Measurements from ENCODE around the gene SHROOM3. TPM values are rescaled to one million over a fixed set of nuclear protein-coding genes. Genes with fewer than 3 reads are reported as not detected.
"Not testable (repeated sequence)": the region's sequence is repeated elsewhere in the genome, so short reads cannot be mapped to it uniquely, and the experiment has no call there.

The SHROOM3 gene
- total and polyA plus RNA-seq, 10 donors, result 0.37 to 23.9 (median 8.3) TPM

DNA sequence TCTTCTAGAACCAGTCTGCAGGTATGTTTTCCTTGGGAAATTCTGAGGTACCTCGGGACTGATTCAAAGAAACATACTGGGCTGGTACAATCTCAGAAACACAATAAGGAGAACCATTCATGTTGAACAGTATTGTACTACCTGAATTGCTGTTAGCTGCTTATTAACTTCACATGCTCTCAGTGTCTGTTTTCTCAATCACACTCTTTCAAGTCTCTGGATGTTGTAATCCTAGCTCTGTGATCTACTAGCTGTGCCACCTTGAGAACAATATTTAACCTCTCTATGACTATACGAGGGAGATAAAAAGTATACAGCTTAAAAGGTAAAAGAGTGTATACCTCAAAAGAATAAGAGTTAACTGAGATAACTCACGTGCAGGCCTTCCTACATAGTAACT, 24.4 kb upstream of the SHROOM3 start:
- 84 to 95% (median 88%) methylated on average over 3 of the region's 3 CpGs for WGBS, 5 donors
- TF ChIP-seq, protein P1, sequence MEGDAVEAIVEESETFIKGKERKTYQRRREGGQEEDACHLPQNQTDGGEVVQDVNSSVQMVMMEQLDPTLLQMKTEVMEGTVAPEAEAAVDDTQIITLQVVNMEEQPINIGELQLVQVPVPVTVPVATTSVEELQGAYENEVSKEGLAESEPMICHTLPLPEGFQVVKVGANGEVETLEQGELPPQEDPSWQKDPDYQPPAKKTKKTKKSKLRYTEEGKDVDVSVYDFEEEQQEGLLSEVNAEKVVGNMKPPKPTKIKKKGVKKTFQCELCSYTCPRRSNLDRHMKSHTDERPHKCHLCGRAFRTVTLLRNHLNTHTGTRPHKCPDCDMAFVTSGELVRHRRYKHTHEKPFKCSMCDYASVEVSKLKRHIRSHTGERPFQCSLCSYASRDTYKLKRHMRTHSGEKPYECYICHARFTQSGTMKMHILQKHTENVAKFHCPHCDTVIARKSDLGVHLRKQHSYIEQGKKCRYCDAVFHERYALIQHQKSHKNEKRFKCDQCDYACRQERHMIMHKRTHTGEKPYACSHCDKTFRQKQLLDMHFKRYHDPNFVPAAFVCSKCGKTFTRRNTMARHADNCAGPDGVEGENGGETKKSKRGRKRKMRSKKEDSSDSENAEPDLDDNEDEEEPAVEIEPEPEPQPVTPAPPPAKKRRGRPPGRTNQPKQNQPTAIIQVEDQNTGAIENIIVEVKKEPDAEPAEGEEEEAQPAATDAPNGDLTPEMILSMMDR (IDR thresholded peaks at IDR 0.05 in 8 of 11, conservative IDR thresholded peaks at IDR 0.05 in 3 of 11), result no peak
- no peak for TF ChIP-seq POLR2A (IDR thresholded peaks at IDR 0.05)
- intact Hi-C loops (cut with DNase I; ENCODE audit: low total_unique reads), result no loop called here

DNA sequence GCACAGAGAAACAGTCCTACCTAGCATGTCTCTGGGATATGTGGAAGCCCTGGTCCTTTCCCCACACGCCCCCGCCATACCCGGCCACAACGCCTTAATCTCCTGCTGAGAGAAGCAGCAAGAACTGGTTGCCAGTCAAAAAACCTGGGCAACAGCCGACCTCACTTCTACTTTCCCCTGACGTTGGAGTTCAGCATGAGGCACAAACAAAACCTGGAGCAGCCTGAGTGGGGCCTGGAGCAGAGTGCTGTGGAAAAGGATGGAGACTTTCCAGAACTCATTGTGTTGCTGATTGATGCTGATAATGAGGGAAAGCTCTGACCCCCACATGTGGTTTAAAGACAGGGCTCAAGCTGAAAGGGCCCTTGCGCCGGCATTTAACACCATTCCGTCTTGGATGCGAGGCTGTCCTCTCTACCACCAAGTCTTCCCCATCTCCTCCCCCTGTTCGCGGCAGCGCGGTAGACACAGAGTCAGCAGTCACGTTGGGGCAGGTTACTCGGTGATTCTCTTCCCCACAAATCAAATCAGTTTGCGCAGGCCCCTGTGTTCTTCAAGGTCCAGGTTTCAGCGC, 14.8 kb upstream of the SHROOM3 start:
- Histone ChIP-seq H3K4me3 (peak overlapping the region in 5 of 8 donors; percentile 34 to 68 (median 40)), H3K27me3 (replicated peaks in 1 of 7) (peaks cover 0 to 28% (median 8%) of the 10 kb centered on the region in 7 donors), H3K36me3 (no peaks in the 10 kb centered on the region), H3K9me3 (no peaks in the 10 kb centered on the region), H3K4me1 (peaks cover 0 to 16% (median 11%) of the 10 kb centered on the region in 6 donors), H3K27ac (no peak overlapping the region)
- DNase-seq, result no peak
- intact Hi-C loops (cut with DNase I; ENCODE audit: low total_unique reads), result no loop called here
- WGBS, 5 donors, result 63 to 77% (median 71%) methylated on average over 18 of the region's 18 CpGs
- no peak for TF ChIP-seq POLR2A (IDR thresholded peaks at IDR 0.05)
- TF ChIP-seq POLR2AphosphoS5 (IDR thresholded peaks at IDR 0.05), result no peak
- TF ChIP-seq, protein P1 (IDR thresholded peaks at IDR 0.05 in 8 of 11, conservative IDR thresholded peaks at IDR 0.05 in 3 of 11), result no peak

More for the DNA sequence above, 24.4 kb upstream of the SHROOM3 start:
- Histone ChIP-seq H3K4me3 (no peak overlapping the region), H3K4me1 (no peaks in the 10 kb centered on the region), H3K27me3 (replicated peaks in 1 of 7) (no peaks in the 10 kb centered on the region), H3K27ac (no peak overlapping the region), H3K9me3 (no peaks in the 10 kb centered on the region), H3K36me3 (no peaks in the 10 kb centered on the region)
- DNase-seq, result no peak

DNA sequence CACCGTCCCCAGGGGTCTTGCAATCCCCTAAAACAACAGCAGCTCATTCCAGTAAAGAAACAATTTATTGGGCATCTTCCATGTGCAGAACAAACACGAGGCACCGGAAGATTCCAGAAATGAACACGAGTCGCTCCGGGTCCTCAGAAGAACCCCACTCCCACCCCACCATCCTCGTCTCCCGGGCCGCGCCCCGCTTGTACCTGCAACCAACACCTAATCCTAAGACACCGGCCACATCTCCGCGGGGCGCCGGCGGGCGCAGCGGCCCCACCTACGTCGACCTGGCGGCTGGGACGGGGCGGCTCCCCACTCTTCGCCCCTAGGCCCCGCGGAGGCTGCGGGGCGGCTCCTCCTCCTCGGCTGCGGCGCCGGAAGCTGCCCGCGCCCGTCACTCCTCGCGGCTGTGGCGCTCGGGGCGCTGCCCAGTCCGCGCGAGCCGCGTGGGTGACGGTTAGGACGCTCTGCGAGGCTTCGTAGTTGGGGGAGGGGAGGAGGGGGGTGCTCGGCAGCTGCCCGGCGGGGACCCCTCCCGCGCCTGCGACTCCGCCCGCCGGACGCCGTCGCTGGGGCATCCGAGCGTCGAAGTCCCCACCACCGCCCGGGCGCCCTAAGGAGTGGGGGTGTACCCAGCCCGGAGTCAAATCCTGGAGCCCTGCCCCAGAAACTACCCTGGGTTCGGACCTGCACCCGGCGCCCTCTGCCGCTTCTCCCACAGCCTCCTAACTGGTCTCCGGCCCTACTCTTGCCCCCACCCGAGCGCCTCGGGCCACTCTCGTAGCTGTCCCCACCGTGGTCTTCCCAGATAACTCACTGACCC, 14.1 kb upstream of the SHROOM3 start, which contains the start of gene CCDC158:
Gene CCDC158, minus strand, starts transcription at position 380 of the 820 bp plus-strand sequence. CDS start 17,934 bp downstream, outside the sequence.
- 8 to 34% (median 15%) methylated on average over 30 to 79 of the region's 79 CpGs for WGBS, 5 donors
- H3K27me3 ChIP-seq (replicated peaks in 1 of 7), result peaks cover 0 to 28% (median 8%) of the 10 kb centered on the region in 7 donors
- TF ChIP-seq POLR2AphosphoS5 (IDR thresholded peaks at IDR 0.05) (peak in 1 of 3 donors; percentile 26), POLR2A (IDR thresholded peaks at IDR 0.05) (no peak)
- TF ChIP-seq, protein P1 (IDR thresholded peaks at IDR 0.05 in 8 of 11, conservative IDR thresholded peaks at IDR 0.05 in 3 of 11), result no peak
- DNase-seq, result peak; percentile 76
- peaks cover 0 to 16% (median 11%) of the 10 kb centered on the region in 6 donors for H3K4me1 ChIP-seq
- H3K27ac ChIP-seq, result peak within 1 kb of the TSS in 1 of 8 donors; percentile 5
- H3K4me3 ChIP-seq, result peak within 1 kb of the TSS; percentile 0 to 68 (median 36)
- no peaks in the 10 kb centered on the region for H3K9me3 ChIP-seq
- H3K36me3 ChIP-seq, result no peaks in the 10 kb centered on the region
- intact Hi-C loops (cut with DNase I; ENCODE audit: low total_unique reads), result no loop called here

DNA sequence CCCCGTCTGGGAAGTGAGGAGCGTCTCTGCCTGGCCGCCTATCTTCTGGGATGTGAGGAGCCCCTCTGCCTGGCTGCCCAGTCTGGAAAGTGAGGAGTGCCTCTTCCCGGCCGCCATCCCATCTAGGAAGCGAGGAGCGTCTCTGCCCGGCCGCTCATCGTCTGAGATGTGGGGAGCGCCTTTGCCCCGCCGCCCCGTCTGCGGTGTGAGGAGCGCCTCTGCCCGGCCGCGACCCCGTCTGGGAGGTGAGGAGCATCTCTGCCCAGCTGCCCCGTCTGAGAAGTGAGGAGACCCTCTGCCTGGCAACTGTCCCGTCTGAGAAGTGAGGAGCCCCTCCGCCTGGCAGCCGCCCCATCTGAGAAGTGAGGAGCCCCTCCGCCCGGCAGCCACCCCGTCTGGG, 11.9 kb upstream of the SHROOM3 start:
- H3K36me3 ChIP-seq; H3K9me3 ChIP-seq; DNase-seq; H3K4me3 ChIP-seq; H3K27ac ChIP-seq; intact Hi-C loops (cut with DNase I; ENCODE audit: low total_unique reads): not testable (repeated sequence)
- Histone ChIP-seq H3K4me1 (peaks cover 0 to 16% (median 11%) of the 10 kb centered on the region in 6 donors), H3K27me3 (replicated peaks in 1 of 7) (peaks cover 0 to 38% (median 8%) of the 10 kb centered on the region in 7 donors)
- 93 to 100% (median 97%) methylated on average over 11 to 27 of the region's 27 CpGs for WGBS, 5 donors
